ENCODE data around the gene RAD9A.

RAD9A gene

DNA sequence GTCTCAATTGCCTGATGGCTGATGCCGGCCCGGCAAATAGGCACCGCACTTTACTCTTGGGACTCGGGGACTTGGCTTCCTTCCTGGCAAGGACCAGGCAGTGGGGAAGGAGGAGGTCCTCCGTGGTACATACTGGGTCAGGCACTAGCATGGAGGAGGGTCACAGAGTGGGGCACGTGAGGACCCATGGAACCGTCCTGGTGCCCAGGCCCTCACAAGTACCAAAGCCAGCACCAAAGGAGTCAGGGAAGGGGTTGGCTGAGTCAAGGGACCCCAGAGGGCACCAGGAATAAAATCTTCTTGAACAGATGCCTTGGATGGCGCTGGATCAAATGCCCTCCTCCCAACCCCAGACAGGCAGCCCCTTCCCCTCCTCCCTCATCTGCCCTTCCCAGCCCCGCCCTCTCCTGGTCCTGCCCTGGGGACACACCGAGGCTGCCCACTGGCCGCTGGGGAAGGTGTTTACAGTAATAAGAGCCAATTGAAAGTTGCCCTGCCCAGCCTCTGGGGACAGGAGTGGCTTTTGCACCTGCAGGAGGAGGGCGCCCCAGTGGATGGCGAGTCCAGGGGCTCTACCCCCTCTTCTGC lies 18.1 kb downstream of the RAD9A start:
- TF ChIP-seq, protein P1, sequence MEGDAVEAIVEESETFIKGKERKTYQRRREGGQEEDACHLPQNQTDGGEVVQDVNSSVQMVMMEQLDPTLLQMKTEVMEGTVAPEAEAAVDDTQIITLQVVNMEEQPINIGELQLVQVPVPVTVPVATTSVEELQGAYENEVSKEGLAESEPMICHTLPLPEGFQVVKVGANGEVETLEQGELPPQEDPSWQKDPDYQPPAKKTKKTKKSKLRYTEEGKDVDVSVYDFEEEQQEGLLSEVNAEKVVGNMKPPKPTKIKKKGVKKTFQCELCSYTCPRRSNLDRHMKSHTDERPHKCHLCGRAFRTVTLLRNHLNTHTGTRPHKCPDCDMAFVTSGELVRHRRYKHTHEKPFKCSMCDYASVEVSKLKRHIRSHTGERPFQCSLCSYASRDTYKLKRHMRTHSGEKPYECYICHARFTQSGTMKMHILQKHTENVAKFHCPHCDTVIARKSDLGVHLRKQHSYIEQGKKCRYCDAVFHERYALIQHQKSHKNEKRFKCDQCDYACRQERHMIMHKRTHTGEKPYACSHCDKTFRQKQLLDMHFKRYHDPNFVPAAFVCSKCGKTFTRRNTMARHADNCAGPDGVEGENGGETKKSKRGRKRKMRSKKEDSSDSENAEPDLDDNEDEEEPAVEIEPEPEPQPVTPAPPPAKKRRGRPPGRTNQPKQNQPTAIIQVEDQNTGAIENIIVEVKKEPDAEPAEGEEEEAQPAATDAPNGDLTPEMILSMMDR (IDR thresholded peaks at IDR 0.05; ENCODE audit: low read depth, low read length): no peak
- no peak overlapping the region for H3K4me3 ChIP-seq (ENCODE audit: low read depth, low read length)

- no peak overlapping the region for H3K4me3 ChIP-seq (ENCODE audit: low read depth, low read length)
Measured at GRCh38 chr11:67410369-67410831, 18.6 kb downstream of the RAD9A start.

GRCh38 chr11:67410984-67411784 lies 19.4 kb downstream of the RAD9A start:
- TF ChIP-seq, protein P1 (IDR thresholded peaks at IDR 0.05; ENCODE audit: low read depth, low read length): no peak

More at GRCh38 chr11:67410369-67410831, 18.6 kb downstream of the RAD9A start:
- TF ChIP-seq, protein P1 (IDR thresholded peaks at IDR 0.05; ENCODE audit: low read depth, low read length): no peak

GRCh38 chr11:67411785-67412152 lies 20.0 kb downstream of the RAD9A start:
- no peak overlapping the region for H3K4me3 ChIP-seq (ENCODE audit: low read depth, low read length)
- TF ChIP-seq, protein P1 (IDR thresholded peaks at IDR 0.05; ENCODE audit: low read depth, low read length): no peak

More at GRCh38 chr11:67410984-67411784, 19.4 kb downstream of the RAD9A start:
- H3K4me3 ChIP-seq (ENCODE audit: low read depth, low read length): no peak overlapping the region

DNA sequence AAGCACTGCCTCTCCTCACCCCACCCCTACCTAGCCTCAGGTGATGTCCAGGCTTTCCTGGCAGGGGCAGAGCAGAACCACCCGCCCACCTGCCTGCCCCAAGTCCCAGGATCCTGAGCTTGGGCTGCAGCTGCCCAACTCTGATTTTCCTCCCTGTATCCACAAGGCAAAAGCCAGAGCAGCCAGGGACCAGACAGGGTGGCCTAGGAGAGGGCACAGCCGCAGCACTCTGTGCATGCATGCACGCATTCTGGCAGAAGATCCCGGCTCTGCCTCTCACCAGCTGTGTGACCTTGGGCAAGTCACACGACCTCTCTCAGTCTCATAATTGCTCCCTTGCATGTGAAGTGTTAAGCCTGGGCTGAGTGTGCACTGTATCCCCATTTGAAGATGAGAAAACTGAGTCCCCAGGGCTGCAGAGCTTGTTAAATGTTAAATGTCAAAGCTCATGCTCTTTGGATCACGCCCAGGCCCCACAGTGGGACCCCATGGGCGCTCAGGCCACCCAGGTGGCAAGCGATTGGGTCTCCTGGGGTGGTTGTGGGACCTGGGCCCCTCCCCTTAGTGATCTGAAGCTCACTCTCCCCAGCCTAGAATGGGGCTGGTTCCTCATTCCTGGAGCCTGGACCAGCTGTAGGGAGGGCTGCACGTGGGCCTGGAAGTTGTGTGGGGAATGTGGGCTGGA lies 20.9 kb downstream of the RAD9A start:
- H3K4me3 ChIP-seq (ENCODE audit: low read depth, low read length): no peak overlapping the region
- TF ChIP-seq, protein P1 (IDR thresholded peaks at IDR 0.05; ENCODE audit: low read depth, low read length): no peak

DNA sequence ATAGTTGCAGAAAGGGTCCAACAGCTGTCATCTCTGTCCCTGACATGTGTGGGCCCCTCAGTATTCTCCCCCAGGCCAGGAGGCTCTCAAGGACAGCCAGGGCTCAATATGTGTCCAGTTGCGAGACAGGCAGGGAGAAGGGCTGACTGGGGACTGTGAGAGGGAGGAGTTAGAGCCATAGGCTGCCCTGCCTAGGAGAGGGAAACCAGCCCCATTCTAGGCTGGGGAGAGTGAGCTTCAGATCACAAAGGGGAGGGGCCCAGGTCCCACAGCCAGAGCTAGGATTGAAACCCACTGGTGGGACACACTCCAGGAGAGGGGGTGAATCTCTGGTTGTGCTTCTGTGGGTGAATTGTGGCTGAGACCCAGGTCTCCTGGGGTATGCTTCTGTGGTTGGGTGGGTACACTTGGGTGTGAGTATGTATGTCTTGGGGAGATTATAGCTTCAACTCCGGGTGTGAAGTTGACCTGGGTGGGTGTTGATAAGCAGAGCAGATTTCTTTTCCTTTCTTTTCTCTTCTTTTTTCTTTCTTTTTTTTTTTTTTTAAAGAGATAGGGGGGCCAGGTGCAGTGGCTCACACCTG lies 21.6 kb downstream of the RAD9A start:
- no peak overlapping the region for H3K4me3 ChIP-seq (ENCODE audit: low read depth, low read length)
- TF ChIP-seq, protein P1 (IDR thresholded peaks at IDR 0.05; ENCODE audit: low read depth, low read length): no peak
